Neutrophil (primary cell): ENCODE results near the gene TOPBP1.

ENCODE experiments used
- H3K27ac ChIP-seq: fragments of 200-600 bp; sonication (generic); 2 replicates; pipeline ENCODE4 v1.5.1; 2016; ENCODE audit warnings: mild to moderate bottlenecking, moderate library complexity
- H3K27me3 ChIP-seq: fragments of 200-600 bp; sonication (generic); 2 replicates; pipeline ENCODE4 v1.6.0; 2016; ENCODE audit warnings: mild to moderate bottlenecking
- H3K36me3 ChIP-seq: fragments of 200-600 bp; sonication (generic); 2 replicates; pipeline ENCODE4 v1.5.1; 2017
- H3K4me1 ChIP-seq, 2 experiments: fragments of 200-600 bp in 1 of 2; sonication (generic) in 1 of 2; 1 replicate in 1 of 2; 2 replicates in 1 of 2; pipeline versions ENCODE4 v1.5.1 to v1.6.1; 2013 to 2016; ENCODE audit warnings: low read depth in 1 of 2, low read length in 1 of 2, mild to moderate bottlenecking in 1 of 2, moderate library complexity in 1 of 2; ENCODE audit not compliant: control insufficient read depth in 1 of 2, insufficient read depth in 1 of 2
- H3K4me3 ChIP-seq, 2 experiments: fragments of 200-600 bp in 1 of 2; sonication (generic) in 1 of 2; 1 replicate in 1 of 2; 2 replicates in 1 of 2; pipeline ENCODE4 v1.5.1; 2013 to 2016; ENCODE audit warnings: low read depth in 1 of 2, low read length in 1 of 2, mild to moderate bottlenecking in 1 of 2, moderate library complexity in 1 of 2
- H3K9me3 ChIP-seq: fragments of 200-600 bp; sonication (generic); 2 replicates; pipeline ENCODE4 v1.5.1; 2016
- CTCF ChIP-seq: fragments of 200-600 bp; sonication (generic); IDR thresholded peaks from 2 replicates; pipeline ENCODE4 v1.5.1; 2016; ENCODE audit warnings: antibody characterized with exemption

The TOPBP1 gene

GRCh38 chr3:133591271-133591742 is 70.4 kb downstream of the TOPBP1 start:
- no peak overlapping the region for H3K27ac ChIP-seq
- peaks cover 43% of the 10 kb centered on the region for H3K36me3 ChIP-seq
- H3K9me3 ChIP-seq, result no peaks in the 10 kb centered on the region
- no peak overlapping the region for H3K4me3 ChIP-seq
- no peak for TF ChIP-seq CTCF
- no peaks in the 10 kb centered on the region for H3K4me1 ChIP-seq
- no peaks in the 10 kb centered on the region for H3K27me3 ChIP-seq

GRCh38 chr3:133589503-133589902 is 72.2 kb downstream of the TOPBP1 start:
- Histone ChIP-seq H3K27me3 (no peaks in the 10 kb centered on the region), H3K36me3 (peaks cover 61% of the 10 kb centered on the region), H3K27ac (no peak overlapping the region), H3K4me1 (no peaks in the 10 kb centered on the region), H3K9me3 (no peaks in the 10 kb centered on the region), H3K4me3 (no peak overlapping the region)
- no peak for TF ChIP-seq CTCF

- Histone ChIP-seq H3K4me3 (no peak overlapping the region), H3K9me3 (no peaks in the 10 kb centered on the region), H3K27ac (peak overlapping the region; percentile 7), H3K4me1 (no peaks in the 10 kb centered on the region), H3K27me3 (no peaks in the 10 kb centered on the region), H3K36me3 (peaks cover 66% of the 10 kb centered on the region)
- TF ChIP-seq CTCF, result no peak
Measured at GRCh38 chr3:133588784-133589465, 72.8 kb downstream of the TOPBP1 start.

GRCh38 chr3:133588035-133588434 is 73.7 kb downstream of the TOPBP1 start:
- no peak for TF ChIP-seq CTCF
- Histone ChIP-seq H3K4me1 (no peaks in the 10 kb centered on the region), H3K27me3 (no peaks in the 10 kb centered on the region), H3K27ac (peak overlapping the region; percentile 26), H3K36me3 (peaks cover 75% of the 10 kb centered on the region), H3K4me3 (no peak overlapping the region), H3K9me3 (no peaks in the 10 kb centered on the region)

- TF ChIP-seq CTCF, result no peak
- H3K4me1 ChIP-seq, result peaks cover 11 to 12% of the 10 kb centered on the region in 2 experiments
- H3K27me3 ChIP-seq, result no peaks in the 10 kb centered on the region
- H3K4me3 ChIP-seq, result no peak overlapping the region
- H3K36me3 ChIP-seq, result peaks cover 97% of the 10 kb centered on the region
- no peak overlapping the region for H3K27ac ChIP-seq
- H3K9me3 ChIP-seq, result no peaks in the 10 kb centered on the region
Measured at GRCh38 chr3:133583396-133583795, 78.3 kb downstream of the TOPBP1 start.
